Nucleus accumbens (tissue), 56 donors: Measurements from ENCODE around the gene GALNTL6.
A peak's percentile ranks its signal among the peaks of the same experiment; 100 is the strongest.

ENCODE experiments used
- DNase-seq, 56 donors: peaks; one replicate each; lab custom pipeline; 2025; lab: John Stamatoyannopoulos, UW

The GALNTL6 gene

GRCh38 chr4:171876636-171877035, 63.4 kb downstream of the GALNTL6 start:
- no peak for DNase-seq

GRCh38 chr4:171880136-171880535, 66.9 kb downstream of the GALNTL6 start:
- no peak for DNase-seq

DNA sequence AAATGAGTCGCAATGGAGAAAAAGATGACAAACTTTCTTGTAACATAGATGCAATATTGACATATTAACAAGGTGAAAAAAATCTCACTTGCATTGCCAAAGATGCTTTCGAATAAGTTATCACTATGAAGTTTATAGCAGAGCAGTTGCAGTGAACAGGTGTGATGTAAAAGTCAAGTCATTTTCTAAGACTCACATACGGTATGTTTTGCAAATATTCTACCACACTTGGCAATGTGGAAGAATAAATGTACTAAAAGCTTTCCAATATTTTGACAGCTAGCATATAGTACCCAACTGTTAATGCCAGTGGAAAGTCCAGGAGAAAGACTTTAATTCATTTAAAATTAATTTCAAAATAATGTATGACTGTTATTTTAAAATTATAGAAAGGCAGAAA, 76.5 kb downstream of the GALNTL6 start:
- no peak for DNase-seq

DNA sequence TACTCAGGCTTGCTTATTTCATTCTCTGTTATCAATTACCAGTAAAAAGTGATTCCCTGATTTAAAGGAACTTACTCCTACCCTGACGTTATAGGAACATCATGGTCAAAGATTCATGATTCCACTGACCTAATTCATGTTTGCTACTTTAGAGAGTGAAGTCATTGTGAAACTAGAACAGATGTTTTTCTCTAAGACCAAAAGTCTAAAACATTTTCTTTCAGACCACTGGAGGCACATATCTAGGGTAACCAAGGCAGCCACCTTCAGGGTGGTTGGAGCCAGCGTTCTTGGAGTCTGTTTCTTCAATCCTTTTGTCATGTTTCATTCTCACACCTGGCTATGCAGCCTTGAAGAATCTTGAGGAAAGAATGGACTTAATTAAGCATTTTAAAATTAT, 77.8 kb downstream of the GALNTL6 start:
- no peak for DNase-seq

GRCh38 chr4:171896426-171896825, 83.2 kb downstream of the GALNTL6 start:
- no peak for DNase-seq

GRCh38 chr4:171919314-171919713, 106.1 kb downstream of the GALNTL6 start:
- DNase-seq, result no peak

GRCh38 chr4:171920901-171921300, 107.7 kb downstream of the GALNTL6 start:
- no peak for DNase-seq

DNA sequence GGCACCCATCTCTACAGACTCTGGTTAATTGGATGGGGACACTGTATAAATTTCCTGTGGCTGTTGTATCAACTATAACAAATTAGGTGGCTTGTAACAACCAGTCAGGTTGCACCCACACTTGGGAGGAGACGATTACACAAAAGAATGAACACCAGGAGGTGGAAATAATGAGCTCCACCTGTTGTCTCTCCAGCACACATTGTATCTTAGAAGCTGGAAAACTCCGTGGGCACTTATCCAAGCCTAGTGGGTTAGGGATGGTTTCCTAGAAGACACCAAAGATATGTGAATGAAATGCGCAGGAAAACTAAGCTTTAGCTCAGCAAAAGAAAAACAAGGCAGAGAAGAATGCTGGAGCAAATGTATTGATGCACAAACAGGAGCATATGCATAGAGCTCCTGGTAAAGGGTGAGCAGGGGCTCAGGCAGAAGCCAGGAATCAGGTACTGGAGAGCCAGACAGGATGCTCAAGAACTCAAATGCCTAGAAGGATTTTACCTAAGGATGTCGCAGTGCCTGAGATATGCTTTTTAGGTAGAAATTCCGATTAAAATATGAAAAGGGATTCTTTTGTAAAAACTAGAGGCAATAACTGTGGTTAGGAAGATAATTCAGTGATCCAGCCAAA, 111.7 kb downstream of the GALNTL6 start:
- peak in 2 of 56 donors; percentile 3 to 9 for DNase-seq

DNA sequence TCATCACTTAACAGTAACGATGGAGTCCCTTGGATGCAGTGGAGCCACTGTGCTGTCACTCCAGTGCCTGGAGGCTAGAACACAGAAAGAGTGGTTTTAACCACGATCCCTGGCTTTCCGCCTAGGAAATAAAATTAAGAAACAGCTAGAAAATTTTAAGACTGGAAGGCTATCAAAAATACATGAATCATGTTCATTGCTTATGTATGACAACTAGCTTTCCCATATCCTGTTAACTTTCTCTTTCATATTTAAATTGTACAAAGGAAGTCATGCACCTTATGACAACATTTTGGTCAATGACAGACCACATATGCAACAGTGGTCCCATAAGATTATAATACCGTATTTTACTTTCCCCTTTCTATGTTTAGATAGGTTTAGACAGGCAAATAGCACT, 115.1 kb downstream of the GALNTL6 start:
- no peak for DNase-seq

GRCh38 chr4:171929477-171929876, 116.3 kb downstream of the GALNTL6 start:
- DNase-seq, result no peak

DNA sequence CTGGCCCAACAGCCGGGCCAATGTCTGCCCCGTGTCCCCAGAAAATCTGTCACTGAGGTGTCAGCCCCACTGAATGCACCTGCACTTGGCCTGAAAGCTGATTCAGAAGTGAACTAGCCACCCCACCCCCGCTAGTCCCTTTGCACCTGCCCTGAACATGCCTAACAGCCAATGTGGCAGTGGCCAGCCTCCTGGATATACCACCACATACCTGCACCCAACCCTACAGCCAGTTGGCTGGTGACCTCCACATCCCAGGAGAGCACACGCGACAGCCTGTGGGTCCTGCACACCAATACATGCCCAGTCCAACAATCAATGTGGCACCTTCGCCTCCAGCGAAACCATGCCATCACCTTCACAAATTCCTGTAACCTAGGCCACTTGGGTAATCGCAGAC, 116.7 kb downstream of the GALNTL6 start:
- DNase-seq, result no peak

- no peak for DNase-seq
Measured at GRCh38 chr4:171932238-171932637, 119.0 kb downstream of the GALNTL6 start.

- DNase-seq, result no peak
Measured at GRCh38 chr4:171940656-171941055, 127.5 kb downstream of the GALNTL6 start.

GRCh38 chr4:171947400-171947799, 134.2 kb downstream of the GALNTL6 start:
- DNase-seq, result no peak

DNA sequence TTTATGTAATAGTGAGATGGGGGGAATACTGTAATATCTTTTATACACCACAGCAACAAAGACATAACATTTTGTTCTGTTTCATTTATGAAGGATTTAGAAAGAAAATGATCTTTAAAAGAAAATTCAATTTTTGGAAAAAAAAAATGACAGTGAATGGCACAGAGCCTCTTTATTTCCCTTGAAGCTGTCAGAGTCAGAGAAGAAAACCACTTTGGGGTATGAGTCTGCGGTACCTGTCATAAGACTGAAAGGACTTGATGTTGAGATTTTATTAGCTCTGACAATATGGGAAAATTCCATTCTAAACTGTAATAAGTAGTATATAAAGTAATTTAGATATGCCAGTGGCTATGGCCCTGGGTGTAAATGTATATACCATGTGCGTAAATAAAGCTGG, 134.8 kb downstream of the GALNTL6 start:
- no peak for DNase-seq

GRCh38 chr4:171954650-171955049, 141.4 kb downstream of the GALNTL6 start:
- no peak for DNase-seq

DNA sequence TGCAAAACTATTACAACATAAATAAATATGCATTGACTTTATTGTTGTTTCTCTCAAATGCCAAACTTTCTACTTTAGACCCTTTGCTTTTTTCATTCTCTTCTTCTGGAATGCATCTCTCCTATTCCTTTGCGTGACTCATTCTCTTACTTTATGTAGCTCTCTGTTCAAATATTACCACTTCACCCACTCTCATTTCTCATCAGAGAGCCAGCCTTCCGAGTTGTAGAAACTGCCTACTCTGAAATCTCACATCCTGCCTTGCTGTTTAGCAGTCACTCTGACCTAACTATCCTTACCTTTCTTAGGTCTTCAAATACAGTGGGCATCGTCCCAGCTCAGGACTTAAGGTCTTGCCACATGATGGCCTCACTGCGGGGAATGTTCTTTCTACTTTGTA, 143.5 kb downstream of the GALNTL6 start:
- DNase-seq, result peak in 3 of 56 donors; percentile 3 to 18 (median 3)

- DNase-seq, result no peak
Measured at GRCh38 chr4:171962110-171962509, 148.9 kb downstream of the GALNTL6 start.

GRCh38 chr4:171966356-171966755, 153.2 kb downstream of the GALNTL6 start:
- DNase-seq, result no peak

DNA sequence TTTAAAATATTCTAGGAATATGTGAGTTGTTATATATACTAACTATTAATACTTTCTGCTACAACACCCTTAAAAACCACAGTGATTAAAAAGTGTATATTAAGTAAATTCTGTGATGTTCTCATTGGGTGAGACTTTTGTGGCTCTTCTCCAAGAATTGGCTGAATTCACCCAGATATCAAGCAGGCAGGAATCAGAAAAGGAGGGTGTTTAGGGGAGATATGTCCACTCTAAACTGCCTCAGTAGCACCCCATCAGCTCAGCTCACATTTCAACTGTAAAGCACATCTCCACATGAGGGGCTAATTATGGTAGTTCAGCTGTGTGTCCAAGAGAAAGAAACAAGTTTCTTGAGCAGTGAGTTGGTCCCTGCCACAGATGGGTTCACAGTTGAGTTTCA, 165.0 kb downstream of the GALNTL6 start:
- DNase-seq, result no peak

DNA sequence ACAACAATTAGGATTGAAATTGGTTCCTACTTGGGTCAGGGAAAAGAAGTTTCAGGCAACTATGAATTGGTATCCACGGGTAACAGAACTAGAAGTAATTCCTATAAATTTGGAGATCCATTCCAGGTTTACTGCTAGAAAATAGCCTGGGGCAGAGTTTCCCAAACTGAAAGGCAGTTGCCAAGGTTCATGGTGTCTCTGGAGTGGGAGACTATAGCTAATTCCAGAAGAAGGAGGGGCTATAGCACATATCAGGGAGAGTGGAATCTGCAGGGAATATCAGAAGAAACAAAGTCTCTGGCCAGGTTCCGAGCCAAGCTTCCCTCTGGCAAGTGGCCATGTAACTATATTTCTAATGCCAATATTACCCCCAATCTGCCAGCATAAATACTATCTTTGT, 166.3 kb downstream of the GALNTL6 start:
- no peak for DNase-seq

- no peak for DNase-seq
Measured at GRCh38 chr4:171981185-171981584, 168.0 kb downstream of the GALNTL6 start.
